ENCODE measurements around the gene DENND10. TPM values are rescaled to one million over a fixed set of nuclear protein-coding genes. Genes with fewer than 3 reads are reported as not detected.
A peak's percentile ranks its signal among the peaks of the same experiment; 100 is the strongest.

Gene DENND10
- total RNA-seq, 2 donors from 2014 or later = 31.2 to 42.4 TPM

- 69% methylated on average over 7 of the region's 7 CpGs for WGBS
- no peaks in the 10 kb centered on the region for H3K27me3 ChIP-seq (replicated peaks; ENCODE audit: insufficient read depth)
- intact Hi-C loops (cut with DNase I) = no loop called here
- DNase-seq (ENCODE audit: low spot score) = no peak
- H3K27ac ChIP-seq = peak overlapping the region; percentile 86 to 92
- peak overlapping the region; percentile 78 to 88 for H3K4me3 ChIP-seq
- H3K36me3 ChIP-seq = peaks cover 0 to 13% of the 10 kb centered on the region in 2 donors
- no peaks in the 10 kb centered on the region for H3K4me1 ChIP-seq (replicated peaks)
- H3K9me3 ChIP-seq = no peaks in the 10 kb centered on the region
- TF ChIP-seq CTCF (IDR thresholded peaks at IDR 0.05) = no peak
- TF ChIP-seq POLR2AphosphoS5 (IDR thresholded peaks at IDR 0.05) = no peak
- TF ChIP-seq POLR2A (IDR thresholded peaks at IDR 0.05) = no peak
Measured at GRCh38 chr10:119166118-119166500, 62.2 kb downstream of the DENND10 start.

GRCh38 chr10:119166564-119166963 lies 62.7 kb downstream of the DENND10 start:
- TF ChIP-seq CTCF (IDR thresholded peaks at IDR 0.05) (no peak), POLR2A (IDR thresholded peaks at IDR 0.05) (no peak), POLR2AphosphoS5 (IDR thresholded peaks at IDR 0.05) (no peak)
- Histone ChIP-seq H3K36me3 (peaks cover 0 to 18% of the 10 kb centered on the region in 2 donors), H3K4me3 (no peak overlapping the region), H3K4me1 (replicated peaks) (no peaks in the 10 kb centered on the region), H3K9me3 (no peaks in the 10 kb centered on the region), H3K27me3 (replicated peaks; ENCODE audit: insufficient read depth) (no peaks in the 10 kb centered on the region), H3K27ac (peak overlapping the region; percentile 86 to 92)
- no peak for DNase-seq (ENCODE audit: low spot score)
- intact Hi-C loops (cut with DNase I) = no loop called here
- WGBS = 72% methylated on average over 8 of the region's 8 CpGs

GRCh38 chr10:119167041-119167440 lies 63.1 kb downstream of the DENND10 start:
- TF ChIP-seq POLR2A (IDR thresholded peaks at IDR 0.05) = no peak
- no peak for TF ChIP-seq CTCF (IDR thresholded peaks at IDR 0.05)
- no peak for TF ChIP-seq POLR2AphosphoS5 (IDR thresholded peaks at IDR 0.05)
- Histone ChIP-seq H3K4me1 (replicated peaks) (no peaks in the 10 kb centered on the region), H3K9me3 (no peaks in the 10 kb centered on the region), H3K27me3 (replicated peaks; ENCODE audit: insufficient read depth) (no peaks in the 10 kb centered on the region), H3K36me3 (peaks cover 0 to 18% of the 10 kb centered on the region in 2 donors), H3K27ac (peak overlapping the region; percentile 22 to 86), H3K4me3 (no peak overlapping the region)
- 80% methylated on average over 8 of the region's 8 CpGs for WGBS
- DNase-seq (ENCODE audit: low spot score) = no peak
- intact Hi-C loops (cut with DNase I) = no loop called here

GRCh38 chr10:119174109-119174508 lies 70.2 kb downstream of the DENND10 start:
- H3K27ac ChIP-seq = no peak overlapping the region
- H3K4me3 ChIP-seq = no peak overlapping the region
- no peak for DNase-seq (ENCODE audit: low spot score)
- H3K36me3 ChIP-seq = peaks cover 0 to 14% of the 10 kb centered on the region in 2 donors
- whole genome bisulfite sequencing = 59% methylated on average over 2 of the region's 2 CpGs
- TF ChIP-seq POLR2A (IDR thresholded peaks at IDR 0.05) (no peak), CTCF (IDR thresholded peaks at IDR 0.05) (no peak), POLR2AphosphoS5 (IDR thresholded peaks at IDR 0.05) (no peak)
- intact Hi-C loops (cut with DNase I) = no loop called here
- no peaks in the 10 kb centered on the region for H3K4me1 ChIP-seq (replicated peaks)
- no peaks in the 10 kb centered on the region for H3K9me3 ChIP-seq
- H3K27me3 ChIP-seq (replicated peaks; ENCODE audit: insufficient read depth) = no peaks in the 10 kb centered on the region

GRCh38 chr10:119176166-119176565 lies 72.3 kb downstream of the DENND10 start:
- H3K27me3 ChIP-seq (replicated peaks; ENCODE audit: insufficient read depth) = no peaks in the 10 kb centered on the region
- no peak overlapping the region for H3K4me3 ChIP-seq
- H3K9me3 ChIP-seq = no peaks in the 10 kb centered on the region
- TF ChIP-seq POLR2AphosphoS5 (IDR thresholded peaks at IDR 0.05) (no peak), CTCF (IDR thresholded peaks at IDR 0.05) (no peak), POLR2A (IDR thresholded peaks at IDR 0.05) (no peak)
- no peaks in the 10 kb centered on the region for H3K4me1 ChIP-seq (replicated peaks)
- 89% methylated on average over 6 of the region's 6 CpGs for WGBS
- peaks cover 0 to 4% of the 10 kb centered on the region in 2 donors for H3K36me3 ChIP-seq
- intact Hi-C loops (cut with DNase I) = no loop called here
- no peak overlapping the region for H3K27ac ChIP-seq
- DNase-seq (ENCODE audit: low spot score) = no peak
